ENCODE data around the gene MACROD2. TPM values are rescaled to one million over a fixed set of nuclear protein-coding genes. Genes with fewer than 3 reads are reported as not detected.

The MACROD2 gene
- total and polyA plus RNA-seq, 2 experiments from 2014 or later, result 2.8 to 4.3 TPM

- no peak overlapping the region for H3K4me3 Mint-ChIP-seq
- peaks cover 16% of the 10 kb centered on the region; the same call in 1 of the 2 replicates for H3K9me2 ChIP-seq (ENCODE audit: insufficient read depth)
- no peak overlapping the region for H3K4me2 ChIP-seq
- no peaks in the 10 kb centered on the region for H4K20me1 ChIP-seq (replicated peaks; ENCODE audit: insufficient read depth)
- no peaks in the 10 kb centered on the region for H3K27me3 ChIP-seq (ENCODE audit: insufficient read depth)
- no peaks in the 10 kb centered on the region for H3K9me3 Mint-ChIP-seq
- no peak overlapping the region for H2AFZ ChIP-seq
- H3K4me1 Mint-ChIP-seq, result 0 out of 3 replicates have a peak, but pooled peaks cover 2% of the 10 kb centered on the region
- DNase-seq (ENCODE audit: low spot score) (no peak), ATAC-seq (no peak)
- H3K27ac Mint-ChIP-seq, result no peak overlapping the region
- no peaks in the 10 kb centered on the region for H3K4me1 ChIP-seq (ENCODE audit: insufficient read depth)
- no peak overlapping the region for H3K4me3 ChIP-seq
- no peaks in the 10 kb centered on the region for H3K36me3 ChIP-seq (ENCODE audit: insufficient read depth)
- no peaks in the 10 kb centered on the region for H3F3A ChIP-seq (replicated peaks; ENCODE audit: low read depth)
- no peaks in the 10 kb centered on the region for H3K36me3 Mint-ChIP-seq (ENCODE audit: low read depth)
- H3K27me3 Mint-ChIP-seq (ENCODE audit: insufficient read depth, low read depth, poor library complexity), result no peaks in the 10 kb centered on the region
- TF ChIP-seq ZNF331 (CRISPR knock-in tag; IDR thresholded peaks at IDR 0.05; ENCODE audit: low read depth) (no peak), EZH2phosphoT487 (IDR thresholded peaks at IDR 0.05; ENCODE audit: unreplicated experiment) (no peak), ETS1 (IDR thresholded peaks at IDR 0.05) (no peak)
- no peak overlapping the region for H3K27ac ChIP-seq (ENCODE audit: low read depth)
- no peaks in the 10 kb centered on the region for H3K79me2 ChIP-seq (replicated peaks; ENCODE audit: insufficient read depth)
These were observed 531.6 kb downstream of the MACROD2 start for GRCh38 chr20:14526891-14527290.

GRCh38 chr20:14531786-14532185 lies 536.5 kb downstream of the MACROD2 start:
- ATAC-seq (no peak), DNase-seq (ENCODE audit: low spot score) (no peak)
- Histone ChIP-seq H3K4me3 (no peak overlapping the region), H3K27ac (ENCODE audit: low read depth) (no peak overlapping the region), H3F3A (replicated peaks; ENCODE audit: low read depth) (no peaks in the 10 kb centered on the region), H3K4me1 (ENCODE audit: insufficient read depth) (no peaks in the 10 kb centered on the region), H3K9me2 (ENCODE audit: insufficient read depth) (peaks cover 16% of the 10 kb centered on the region; the same call in 1 of the 2 replicates), H3K27me3 (ENCODE audit: insufficient read depth) (no peaks in the 10 kb centered on the region), H3K79me2 (replicated peaks; ENCODE audit: insufficient read depth) (no peaks in the 10 kb centered on the region), H3K36me3 (ENCODE audit: insufficient read depth) (no peaks in the 10 kb centered on the region), H3K4me2 (no peak overlapping the region), H2AFZ (no peak overlapping the region), H4K20me1 (replicated peaks; ENCODE audit: insufficient read depth) (no peaks in the 10 kb centered on the region)
- Mint-ChIP-seq H3K4me1 (no peaks in the 10 kb centered on the region), H3K27ac (no peak overlapping the region), H3K9me3 (no peaks in the 10 kb centered on the region), H3K27me3 (ENCODE audit: insufficient read depth, low read depth, poor library complexity) (no peaks in the 10 kb centered on the region), H3K4me3 (no peak overlapping the region), H3K36me3 (ENCODE audit: low read depth) (no peaks in the 10 kb centered on the region)
- TF ChIP-seq CREB1 (CRISPR knock-in tag; IDR thresholded peaks at IDR 0.05; ENCODE audit: low read depth) (no peak), ZNF331 (CRISPR knock-in tag; IDR thresholded peaks at IDR 0.05; ENCODE audit: low read depth) (no peak), NANOG (IDR thresholded peaks at IDR 0.05; ENCODE audit: borderline replicate concordance) (no peak), ZNF114 (CRISPR knock-in tag; IDR thresholded peaks at IDR 0.05) (no peak), REST (IDR thresholded peaks at IDR 0.05; ENCODE audit: unreplicated experiment) (no peak), ZNF462 (CRISPR knock-in tag; IDR thresholded peaks at IDR 0.05) (no peak), EZH2phosphoT487 (IDR thresholded peaks at IDR 0.05; ENCODE audit: unreplicated experiment) (no peak), ETS1 (IDR thresholded peaks at IDR 0.05) (no peak), POLR2AphosphoS5 (IDR thresholded peaks at IDR 0.05; ENCODE audit: low read depth) (no peak), JUNB (IDR thresholded peaks at IDR 0.05; ENCODE audit: unreplicated experiment) (no peak)

Data from GM23338 (cell line).